KOPT-K1 (cell line): Measurements from ENCODE around the gene CHID1.

ENCODE experiments used
- H3K27ac ChIP-seq: fragments of 200-600 bp; sonication (generic); 2 replicates; pipeline ENCODE4 v1.5.1; 2016; ENCODE audit warnings: antibody characterized with exemption, mild to moderate bottlenecking, low read depth, low read length; ENCODE audit not compliant: poor library complexity, severe bottlenecking
- H3K36me3 ChIP-seq: fragments of 200-600 bp; sonication (generic); 2 replicates; pipeline ENCODE4 v1.5.1; 2017; ENCODE audit warnings: antibody characterized with exemption, mild to moderate bottlenecking, low read length, moderate library complexity; ENCODE audit not compliant: insufficient read depth
- H3K9me3 ChIP-seq: fragments of 200-600 bp; sonication (generic); 2 replicates; pipeline ENCODE4 v1.5.1; 2017; ENCODE audit warnings: antibody characterized with exemption, low read length, mild to moderate bottlenecking; ENCODE audit not compliant: insufficient read depth, poor library complexity, severe bottlenecking

The CHID1 gene

DNA sequence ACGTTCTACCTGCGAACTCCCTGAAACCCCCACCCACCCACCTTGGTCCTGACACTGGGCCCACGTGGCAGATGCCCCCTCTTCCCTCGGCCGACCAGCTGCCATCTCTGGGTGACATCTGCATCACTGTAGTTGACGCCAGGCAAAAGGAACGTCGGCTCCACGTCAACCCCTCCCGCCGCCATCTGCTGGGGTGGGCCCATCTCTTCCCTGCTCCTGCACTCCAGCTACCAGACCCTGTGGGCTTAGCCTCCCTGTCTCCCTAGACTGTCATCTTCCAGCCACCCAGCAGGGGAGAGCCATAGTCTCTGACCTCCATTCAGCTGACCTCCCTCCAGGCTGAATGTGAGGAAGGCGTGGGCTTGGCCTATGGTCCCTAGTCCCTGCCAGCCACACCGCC, 21.4 kb downstream of the CHID1 start:
- no peak overlapping the region for H3K27ac ChIP-seq
- peaks cover 46% of the 10 kb centered on the region for H3K36me3 ChIP-seq
- H3K9me3 ChIP-seq, result no peaks in the 10 kb centered on the region

- Histone ChIP-seq H3K9me3 (no peaks in the 10 kb centered on the region), H3K27ac (no peak overlapping the region), H3K36me3 (peaks cover 52% of the 10 kb centered on the region)
Measured at GRCh38 chr11:888310-889212, 22.0 kb downstream of the CHID1 start.

- H3K9me3 ChIP-seq, result no peaks in the 10 kb centered on the region
- H3K27ac ChIP-seq, result no peak overlapping the region
- peaks cover 62% of the 10 kb centered on the region for H3K36me3 ChIP-seq
Measured at GRCh38 chr11:887589-887988, 23.0 kb downstream of the CHID1 start.

GRCh38 chr11:886568-886967, 24.0 kb downstream of the CHID1 start:
- H3K36me3 ChIP-seq, result peaks cover 62% of the 10 kb centered on the region
- H3K27ac ChIP-seq, result no peak overlapping the region
- H3K9me3 ChIP-seq, result no peaks in the 10 kb centered on the region

DNA sequence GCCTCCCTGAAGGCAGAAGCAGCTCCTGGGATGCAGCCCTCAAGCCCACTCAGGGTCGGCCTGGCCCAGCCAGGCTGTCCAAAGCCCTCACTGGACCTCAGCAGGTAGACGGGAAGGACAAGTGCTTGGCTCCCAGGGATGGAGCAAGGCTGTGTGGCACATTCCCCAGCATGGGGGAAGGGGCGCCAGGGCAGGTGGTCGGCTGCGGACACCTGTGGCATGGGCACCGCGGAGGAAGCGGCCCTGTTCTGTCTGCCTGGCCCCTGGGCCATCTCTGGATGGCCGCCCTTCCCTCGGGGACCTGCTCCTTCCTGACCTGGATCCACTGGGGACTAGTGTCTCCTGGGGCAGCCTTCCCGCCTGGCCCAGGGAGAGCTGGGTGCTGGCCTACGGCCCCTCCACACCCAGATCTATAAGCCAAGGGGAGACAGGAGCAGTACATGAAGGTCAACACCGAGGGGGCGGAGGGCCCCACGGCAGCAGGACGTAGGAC, 26.0 kb downstream of the CHID1 start:
- H3K9me3 ChIP-seq, result no peaks in the 10 kb centered on the region
- no peak overlapping the region for H3K27ac ChIP-seq
- H3K36me3 ChIP-seq, result peaks cover 77% of the 10 kb centered on the region

- Histone ChIP-seq H3K36me3 (peaks cover 82% of the 10 kb centered on the region), H3K9me3 (no peaks in the 10 kb centered on the region), H3K27ac (no peak overlapping the region)
Measured at GRCh38 chr11:883527-883926, 27.1 kb downstream of the CHID1 start.

DNA sequence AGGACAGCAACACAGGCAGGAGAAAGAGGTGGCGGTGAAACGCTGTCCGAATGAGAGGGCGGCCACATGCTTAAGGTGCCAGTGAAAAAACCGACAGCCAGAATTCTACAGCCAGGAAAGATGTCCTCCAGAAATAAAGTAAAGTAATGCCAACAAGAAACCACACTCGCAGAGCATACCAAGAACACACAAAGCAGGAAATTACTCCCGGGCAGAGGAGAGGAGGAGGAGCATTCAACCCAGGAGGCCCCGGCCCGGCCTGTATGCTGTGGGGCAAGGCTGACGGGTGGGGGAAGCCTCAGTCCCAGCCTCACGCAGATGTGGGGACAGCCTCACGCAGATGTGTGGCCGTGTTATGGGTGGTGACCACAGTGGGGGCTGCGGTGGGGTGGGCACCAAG, 28.0 kb downstream of the CHID1 start:
- Histone ChIP-seq H3K36me3 (peaks cover 77% of the 10 kb centered on the region), H3K9me3 (no peaks in the 10 kb centered on the region), H3K27ac (peak overlapping the region; percentile 7)

DNA sequence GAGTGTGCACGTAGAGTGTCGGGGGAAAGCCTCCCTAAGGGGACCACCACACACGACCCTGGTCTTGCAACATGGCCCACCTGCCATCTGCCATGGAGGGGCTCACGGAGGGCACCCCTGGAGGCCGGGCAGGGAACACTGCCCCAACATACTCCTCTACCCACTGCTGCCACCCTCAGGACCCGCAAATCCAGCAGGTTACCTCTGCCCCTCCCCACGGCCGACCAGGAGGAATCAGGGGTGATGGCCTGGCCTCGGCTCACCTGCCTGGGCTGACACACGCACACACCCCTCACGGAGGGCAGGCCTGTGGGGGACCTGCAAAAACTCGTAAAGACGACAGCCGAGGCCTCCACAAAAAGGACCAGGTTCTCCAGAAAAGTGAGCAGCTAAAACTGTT, 30.2 kb downstream of the CHID1 start:
- Histone ChIP-seq H3K27ac (no peak overlapping the region), H3K36me3 (peaks cover 78% of the 10 kb centered on the region), H3K9me3 (no peaks in the 10 kb centered on the region)

DNA sequence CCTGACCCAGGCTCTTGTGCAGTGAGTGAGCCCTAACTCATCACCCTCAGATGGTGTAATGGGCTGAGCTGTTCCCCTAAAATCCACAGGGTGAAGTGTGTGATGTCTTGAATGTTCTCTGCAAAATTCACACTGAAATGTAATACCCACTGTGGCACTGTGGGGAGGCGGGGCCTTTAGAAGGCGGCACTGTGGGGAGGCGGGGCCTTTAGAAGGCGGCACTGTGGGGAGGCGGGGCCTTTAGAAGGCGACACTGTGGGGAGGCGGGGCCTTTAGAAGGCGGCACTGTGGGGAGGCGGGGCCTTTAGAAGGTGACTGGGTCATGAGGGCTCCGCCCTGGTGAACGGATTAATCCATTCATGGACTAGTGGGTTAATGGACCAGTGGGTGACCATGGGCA, 33.0 kb downstream of the CHID1 start:
- no peak overlapping the region for H3K27ac ChIP-seq
- H3K9me3 ChIP-seq, result no peaks in the 10 kb centered on the region
- peaks cover 62% of the 10 kb centered on the region; the same call in 1 of the 2 replicates for H3K36me3 ChIP-seq

- Histone ChIP-seq H3K27ac (no peak overlapping the region), H3K9me3 (no peaks in the 10 kb centered on the region), H3K36me3 (peaks cover 59% of the 10 kb centered on the region; the same call in 1 of the 2 replicates)
Measured at GRCh38 chr11:876545-876944, 34.1 kb downstream of the CHID1 start.

DNA sequence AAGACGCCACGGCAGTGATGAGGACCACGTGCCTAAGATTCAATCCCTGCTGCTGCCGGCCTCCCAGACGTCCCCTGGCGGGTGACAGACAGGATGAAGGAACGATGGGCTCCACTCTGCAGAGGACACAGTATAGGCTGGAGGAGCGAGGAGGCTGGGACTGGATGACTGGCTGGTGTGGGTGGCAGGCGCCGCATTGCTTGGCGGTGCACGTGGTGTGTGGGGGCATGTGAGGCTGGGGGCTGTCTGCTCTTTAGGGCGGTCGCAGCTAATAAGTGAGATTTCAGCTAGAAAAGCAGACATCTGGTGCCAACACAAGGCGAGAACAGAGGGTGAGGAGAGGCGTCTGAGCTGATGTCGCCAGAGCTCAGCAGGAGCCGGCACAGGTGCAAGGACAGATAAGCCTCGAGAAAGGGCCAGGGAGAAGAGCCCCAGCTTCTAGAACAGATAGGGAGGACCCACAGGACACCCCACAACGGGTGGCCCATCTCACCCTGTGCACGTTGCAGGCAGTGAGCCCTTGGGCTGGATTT, 34.8 kb downstream of the CHID1 start:
- H3K9me3 ChIP-seq, result no peaks in the 10 kb centered on the region
- no peak overlapping the region for H3K27ac ChIP-seq
- H3K36me3 ChIP-seq, result peaks cover 56% of the 10 kb centered on the region; the same call in 1 of the 2 replicates

DNA sequence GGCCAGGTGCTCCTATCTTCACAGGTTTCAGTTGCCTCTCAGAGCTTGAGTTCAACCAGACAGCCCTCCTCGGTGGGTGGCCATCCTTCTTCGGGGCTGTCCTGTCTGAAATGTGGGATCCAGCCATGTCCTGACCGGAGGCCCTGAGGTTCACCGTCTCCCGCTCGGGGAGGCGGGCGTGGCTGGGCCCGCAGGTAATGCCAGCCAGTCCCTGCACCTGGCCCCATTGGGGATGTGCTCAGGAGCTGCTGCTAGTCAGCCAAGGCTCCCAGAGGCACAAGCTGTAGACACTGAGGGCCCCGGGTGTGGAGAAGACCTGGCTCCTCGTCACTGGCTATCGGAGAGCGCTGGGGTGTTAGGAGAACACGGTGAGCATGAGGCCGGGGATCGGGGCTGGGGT, 35.4 kb downstream of the CHID1 start:
- no peaks in the 10 kb centered on the region for H3K9me3 ChIP-seq
- no peak overlapping the region for H3K27ac ChIP-seq
- peaks cover 50% of the 10 kb centered on the region; the same call in 1 of the 2 replicates for H3K36me3 ChIP-seq

GRCh38 chr11:873706-874105, 36.9 kb downstream of the CHID1 start:
- no peak overlapping the region for H3K27ac ChIP-seq
- no peaks in the 10 kb centered on the region for H3K9me3 ChIP-seq
- H3K36me3 ChIP-seq, result peaks cover 45% of the 10 kb centered on the region; the same call in 1 of the 2 replicates

GRCh38 chr11:872799-873198, 37.8 kb downstream of the CHID1 start:
- Histone ChIP-seq H3K27ac (no peak overlapping the region), H3K36me3 (peaks cover 51% of the 10 kb centered on the region; the same call in 1 of the 2 replicates), H3K9me3 (no peaks in the 10 kb centered on the region)

DNA sequence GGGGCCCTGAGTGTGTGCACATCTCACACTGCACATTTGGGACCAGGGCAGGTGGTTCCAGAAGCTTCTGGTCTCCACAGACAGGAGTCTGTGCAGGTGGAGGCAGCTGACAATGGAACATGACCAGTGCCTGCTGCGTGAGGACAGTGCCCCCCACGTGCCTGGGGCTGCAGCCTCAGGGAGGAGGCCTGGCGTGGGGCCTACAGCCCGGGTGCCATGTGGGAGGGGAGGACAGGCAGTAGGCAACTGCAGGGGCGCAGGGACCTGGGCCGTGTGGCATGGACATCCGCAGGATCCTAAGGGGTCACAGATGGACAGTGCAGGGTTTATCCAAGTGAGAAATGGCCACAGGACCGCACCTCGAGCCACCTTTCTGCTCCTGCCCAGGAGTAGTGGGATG, 39.1 kb downstream of the CHID1 start:
- Histone ChIP-seq H3K9me3 (no peaks in the 10 kb centered on the region), H3K36me3 (peaks cover 48% of the 10 kb centered on the region; the same call in 1 of the 2 replicates), H3K27ac (no peak overlapping the region)
